GM18502 (cell line): ENCODE measurements around the gene RAB33B.
"Not testable (repeated sequence)": the region's sequence is repeated elsewhere in the genome, so short reads cannot be mapped to it uniquely, and the experiment has no call there.

Source experiments
- ATAC-seq: cut with Tn5 transposase; IDR thresholded peaks from one replicate; pipeline ENCODE4 v1.9.1; 2021; ENCODE audit warnings: mild to moderate bottlenecking; ENCODE audit not compliant: unreplicated experiment, poor library complexity

The RAB33B gene

GRCh38 chr4:139461022-139461628, 7.2 kb downstream of the RAB33B start:
- ATAC-seq, result no peak

GRCh38 chr4:139464512-139464911, 10.6 kb downstream of the RAB33B start:
- not testable (repeated sequence) for ATAC-seq

- ATAC-seq, result no peak
Measured at GRCh38 chr4:139465922-139466321, 12.0 kb downstream of the RAB33B start.

- ATAC-seq, result not testable (repeated sequence)
Measured at GRCh38 chr4:139468756-139469155, 14.8 kb downstream of the RAB33B start.

- no peak for ATAC-seq
Measured at GRCh38 chr4:139469216-139469615, 15.3 kb downstream of the RAB33B start.

GRCh38 chr4:139469869-139470268, 15.9 kb downstream of the RAB33B start:
- no peak for ATAC-seq

- no peak for ATAC-seq
Measured at GRCh38 chr4:139470295-139470694, 16.4 kb downstream of the RAB33B start.

GRCh38 chr4:139470997-139471665, 17.2 kb downstream of the RAB33B start:
- no peak for ATAC-seq

- ATAC-seq, result no peak
Measured at GRCh38 chr4:139472852-139473251, 18.9 kb downstream of the RAB33B start.

GRCh38 chr4:139476363-139476762, 22.4 kb downstream of the RAB33B start:
- no peak for ATAC-seq

- no peak for ATAC-seq
Measured at GRCh38 chr4:139481465-139481864, 27.5 kb downstream of the RAB33B start.

GRCh38 chr4:139483000-139483399, 29.1 kb downstream of the RAB33B start:
- no peak for ATAC-seq

GRCh38 chr4:139484783-139485311, 30.9 kb downstream of the RAB33B start:
- ATAC-seq, result no peak

- no peak for ATAC-seq
Measured at GRCh38 chr4:139488442-139488841, 34.5 kb downstream of the RAB33B start.

- no peak for ATAC-seq
Measured at GRCh38 chr4:139489638-139490037, 35.7 kb downstream of the RAB33B start.

GRCh38 chr4:139492429-139492828, 38.5 kb downstream of the RAB33B start:
- no peak for ATAC-seq

GRCh38 chr4:139493176-139493575, 39.3 kb downstream of the RAB33B start:
- ATAC-seq, result no peak

GRCh38 chr4:139499186-139499585, 45.3 kb downstream of the RAB33B start:
- ATAC-seq, result no peak

GRCh38 chr4:139501117-139501516, 47.2 kb downstream of the RAB33B start:
- no peak for ATAC-seq

- ATAC-seq, result no peak
Measured at GRCh38 chr4:139501527-139501926, 47.6 kb downstream of the RAB33B start.

GRCh38 chr4:139501927-139502899, 48.3 kb downstream of the RAB33B start:
- ATAC-seq, result no peak
